ENCODE results near the gene CARD8.
A peak's percentile ranks its signal among the peaks of the same experiment; 100 is the strongest.

CARD8 gene

DNA sequence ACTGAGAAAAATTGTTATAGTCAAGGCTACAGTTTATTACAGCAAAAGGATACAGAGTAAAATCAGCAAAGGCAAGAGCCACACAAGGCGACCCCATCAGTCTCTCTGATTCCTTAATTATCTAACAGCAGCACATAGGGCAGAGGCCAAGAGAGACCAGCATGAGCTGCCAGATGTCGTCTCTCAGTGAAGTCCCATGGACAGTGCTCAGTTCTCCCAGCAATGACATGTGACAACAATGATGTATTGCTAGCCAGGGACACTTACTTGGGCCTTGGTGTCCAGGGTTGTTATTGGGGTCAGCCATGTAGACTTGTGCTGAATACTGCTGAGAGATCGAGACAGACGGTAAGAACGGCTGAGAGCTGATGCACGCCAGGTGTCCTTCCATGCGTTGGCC is 63.0 kb downstream of the CARD8 start:
- TF ChIP-seq ZFX (IDR thresholded peaks at IDR 0.05; ENCODE audit: borderline replicate concordance) = no peak
- TF ChIP-seq, protein P1, sequence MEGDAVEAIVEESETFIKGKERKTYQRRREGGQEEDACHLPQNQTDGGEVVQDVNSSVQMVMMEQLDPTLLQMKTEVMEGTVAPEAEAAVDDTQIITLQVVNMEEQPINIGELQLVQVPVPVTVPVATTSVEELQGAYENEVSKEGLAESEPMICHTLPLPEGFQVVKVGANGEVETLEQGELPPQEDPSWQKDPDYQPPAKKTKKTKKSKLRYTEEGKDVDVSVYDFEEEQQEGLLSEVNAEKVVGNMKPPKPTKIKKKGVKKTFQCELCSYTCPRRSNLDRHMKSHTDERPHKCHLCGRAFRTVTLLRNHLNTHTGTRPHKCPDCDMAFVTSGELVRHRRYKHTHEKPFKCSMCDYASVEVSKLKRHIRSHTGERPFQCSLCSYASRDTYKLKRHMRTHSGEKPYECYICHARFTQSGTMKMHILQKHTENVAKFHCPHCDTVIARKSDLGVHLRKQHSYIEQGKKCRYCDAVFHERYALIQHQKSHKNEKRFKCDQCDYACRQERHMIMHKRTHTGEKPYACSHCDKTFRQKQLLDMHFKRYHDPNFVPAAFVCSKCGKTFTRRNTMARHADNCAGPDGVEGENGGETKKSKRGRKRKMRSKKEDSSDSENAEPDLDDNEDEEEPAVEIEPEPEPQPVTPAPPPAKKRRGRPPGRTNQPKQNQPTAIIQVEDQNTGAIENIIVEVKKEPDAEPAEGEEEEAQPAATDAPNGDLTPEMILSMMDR (IDR thresholded peaks at IDR 0.05) = no peak
- H3K27ac ChIP-seq = no peak overlapping the region

DNA sequence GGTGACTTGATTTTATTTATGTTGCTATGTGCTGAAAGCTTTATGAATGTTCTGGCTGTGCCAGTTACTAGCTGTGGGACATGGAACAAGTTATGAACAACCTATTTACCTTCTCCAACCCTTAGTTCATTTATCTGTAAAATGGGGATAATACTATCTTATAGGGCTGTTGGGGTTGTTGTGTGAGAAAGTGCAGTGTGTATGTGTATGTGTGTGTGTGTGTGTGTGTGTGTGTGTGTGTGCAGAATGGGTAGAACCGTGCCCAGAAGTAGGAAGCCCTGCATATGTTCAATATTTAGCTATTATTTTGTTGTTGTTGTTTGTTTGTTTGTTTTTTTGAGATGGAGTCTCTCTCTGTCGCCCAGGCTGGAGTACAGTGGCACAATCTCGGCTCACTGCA is 64.8 kb downstream of the CARD8 start:
- no peak for TF ChIP-seq ZFX (IDR thresholded peaks at IDR 0.05; ENCODE audit: borderline replicate concordance)
- TF ChIP-seq, protein P1 (IDR thresholded peaks at IDR 0.05) = no peak
- peak overlapping the region; percentile 35 for H3K27ac ChIP-seq

DNA sequence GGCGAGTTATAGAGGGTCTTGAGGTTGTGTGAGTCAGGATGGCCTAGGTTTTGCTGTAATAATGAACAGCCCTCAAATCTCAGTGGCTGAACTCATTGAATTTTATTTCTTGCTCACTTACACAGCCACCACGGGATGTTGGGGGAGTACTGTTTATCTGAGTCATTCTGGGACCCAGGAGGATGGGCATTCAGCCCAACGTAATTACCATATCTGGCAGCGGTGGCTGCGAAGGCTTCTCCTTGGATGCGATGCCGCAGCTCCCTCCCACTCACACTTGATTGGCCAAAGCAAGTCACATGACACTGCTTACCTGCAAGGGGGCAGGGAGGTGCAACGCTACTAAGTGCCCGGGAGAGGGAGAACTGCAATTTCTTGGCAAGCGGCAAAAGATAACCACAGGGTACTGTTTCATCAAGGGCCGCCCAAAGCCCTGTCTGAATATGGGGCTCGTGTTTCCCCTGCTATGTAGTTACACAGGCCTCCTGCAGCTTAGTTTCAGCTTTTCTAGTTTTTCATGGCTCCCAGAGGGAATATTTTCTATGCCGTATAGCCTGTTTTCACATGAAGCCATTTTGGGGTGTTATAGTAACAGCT is 65.3 kb downstream of the CARD8 start:
- H3K27ac ChIP-seq = peak overlapping the region; percentile 35
- TF ChIP-seq, protein P1 (IDR thresholded peaks at IDR 0.05) = peak; percentile 81
- TF ChIP-seq ZFX (IDR thresholded peaks at IDR 0.05; ENCODE audit: borderline replicate concordance) = no peak

DNA sequence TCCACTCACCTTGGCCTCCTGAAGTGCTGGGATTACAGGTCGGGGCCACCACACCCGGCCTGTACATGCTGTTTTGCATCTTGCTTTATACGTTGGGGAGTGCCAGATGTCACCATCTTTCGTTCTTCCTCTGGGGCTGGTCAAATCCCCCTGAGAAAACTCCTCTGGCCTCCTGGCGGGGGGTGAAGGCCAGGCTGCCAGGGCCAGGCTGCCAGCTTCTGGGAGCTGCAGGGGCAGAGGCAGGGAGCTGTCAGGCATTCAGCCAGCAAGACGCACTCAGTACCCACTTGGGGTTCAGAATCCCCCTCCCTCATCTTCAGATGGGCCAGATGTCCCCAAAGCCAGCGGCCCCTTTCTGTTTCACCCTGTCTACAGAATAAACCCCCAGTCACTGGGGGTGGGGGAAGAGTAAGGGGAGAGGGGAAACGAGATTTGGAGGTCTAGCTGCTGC is 69.1 kb downstream of the CARD8 start:
- peak overlapping the region; percentile 82 for H3K27ac ChIP-seq
- TF ChIP-seq, protein P1 (IDR thresholded peaks at IDR 0.05) = no peak
- no peak for TF ChIP-seq ZFX (IDR thresholded peaks at IDR 0.05; ENCODE audit: borderline replicate concordance)

DNA sequence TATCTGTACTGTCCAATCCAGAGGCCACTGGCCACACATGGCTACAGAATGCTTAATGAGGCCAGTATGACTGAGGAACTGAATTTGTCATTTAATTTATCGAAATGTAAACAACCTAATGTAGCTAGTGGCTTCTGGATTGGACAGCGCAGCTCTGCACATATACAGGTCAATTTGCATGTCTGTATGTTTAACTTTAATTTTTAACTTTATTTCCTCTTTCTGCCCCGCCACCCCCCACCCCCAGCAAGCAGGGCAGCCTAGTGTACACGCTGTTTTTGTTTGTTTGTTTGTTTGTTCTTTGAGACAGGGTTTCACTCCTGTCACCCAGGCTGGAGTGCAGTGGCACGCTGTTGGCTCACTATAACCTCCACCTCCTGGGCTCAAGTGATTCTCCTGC is 69.7 kb downstream of the CARD8 start:
- H3K27ac ChIP-seq = peak overlapping the region; percentile 82
- no peak for TF ChIP-seq ZFX (IDR thresholded peaks at IDR 0.05; ENCODE audit: borderline replicate concordance)
- TF ChIP-seq, protein P1 (IDR thresholded peaks at IDR 0.05) = no peak

DNA sequence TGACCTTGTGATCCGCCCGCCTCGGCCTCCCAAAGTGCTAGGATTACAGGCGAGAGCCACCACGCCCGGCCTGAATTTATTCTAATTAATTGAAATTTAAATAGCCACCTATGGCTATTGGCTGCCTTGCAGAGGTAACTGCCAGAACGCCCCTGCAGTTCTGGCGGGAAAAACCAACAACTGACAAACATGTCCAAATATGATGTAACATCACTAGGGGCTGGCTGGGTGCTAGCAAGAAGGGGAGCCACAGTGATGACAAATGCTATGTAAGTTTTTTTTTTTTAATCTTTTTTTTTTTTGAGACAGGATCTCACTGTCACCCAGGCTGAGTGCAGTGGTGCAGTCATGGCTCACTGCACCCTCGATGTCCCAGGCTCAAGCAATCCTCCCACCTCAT is 72.4 kb downstream of the CARD8 start:
- H3K27ac ChIP-seq = no peak overlapping the region
- TF ChIP-seq, protein P1 (IDR thresholded peaks at IDR 0.05) = no peak
- TF ChIP-seq ZFX (IDR thresholded peaks at IDR 0.05; ENCODE audit: borderline replicate concordance) = no peak

DNA sequence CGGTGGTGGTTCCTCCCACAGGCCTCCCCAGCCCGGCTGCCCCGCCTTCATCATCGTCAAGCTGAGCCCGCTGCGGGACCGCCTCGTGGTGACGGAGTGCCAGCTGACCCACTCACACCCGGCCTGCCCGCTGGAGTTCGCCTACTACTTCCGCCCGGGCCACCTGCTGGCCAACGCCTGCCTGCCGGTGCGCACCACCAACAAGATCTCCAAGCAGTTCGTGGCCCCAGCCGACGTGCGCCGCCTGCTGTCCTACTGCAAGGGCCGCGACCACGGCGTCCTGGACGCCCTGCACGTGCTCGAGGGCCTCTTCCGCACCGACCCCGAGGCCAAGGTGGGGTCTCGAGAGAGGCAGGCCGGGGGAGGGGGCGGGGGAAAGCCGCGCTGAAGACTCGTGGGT is 73.3 kb downstream of the CARD8 start:
- no peak for TF ChIP-seq ZFX (IDR thresholded peaks at IDR 0.05; ENCODE audit: borderline replicate concordance)
- TF ChIP-seq, protein P1 (IDR thresholded peaks at IDR 0.05) = 0 out of 2 replicates have a peak, but pooled peaks have one; percentile 7
- H3K27ac ChIP-seq = no peak overlapping the region

All from 22Rv1 (cell line).